Astrocyte (in vitro differentiated cells and primary cell): ENCODE data around the gene C16orf95. TPM values are rescaled to one million over a fixed set of nuclear protein-coding genes. Genes with fewer than 3 reads are reported as not detected.

ENCODE experiments used
- DNase-seq: peaks from one replicate; pipeline ENCODE4 v3.0.0-alpha.2; 2010; ENCODE audit warnings: low read depth
- FAIRE-seq: peaks from 2 replicates; lab custom pipeline; 2011; peaks lifted over from hg19 to GRCh38; lab: Jason Lieb, UNC
- H2AFZ ChIP-seq: 2 replicates; pipeline ENCODE4 v1.6.0; 2012; ENCODE audit warnings: low read depth, low read length, inconsistent platforms
- H3K27ac ChIP-seq: 2 replicates; pipeline ENCODE4 v1.5.1; 2011; ENCODE audit warnings: low read depth, low read length, inconsistent platforms
- H3K27me3 ChIP-seq: 2 replicates; pipeline ENCODE4 v1.6.0; 2011; ENCODE audit warnings: low read length, inconsistent platforms; ENCODE audit not compliant: insufficient read depth
- H3K36me3 ChIP-seq: 2 replicates; pipeline ENCODE4 v1.5.1; 2011; ENCODE audit warnings: low read length, inconsistent platforms; ENCODE audit not compliant: insufficient read depth
- H3K4me1 ChIP-seq: 2 replicates; pipeline ENCODE4 v1.5.1; 2011; ENCODE audit warnings: low read length, inconsistent platforms; ENCODE audit not compliant: insufficient read depth
- H3K4me2 ChIP-seq: 2 replicates; pipeline ENCODE4 v1.6.0; 2012; ENCODE audit warnings: low read length, inconsistent platforms
- H3K4me3 ChIP-seq: 2 replicates; pipeline ENCODE4 v1.5.1; 2011; ENCODE audit warnings: low read depth, mild to moderate bottlenecking, low read length, inconsistent platforms; ENCODE audit not compliant: insufficient read depth
- H3K79me2 ChIP-seq: 2 replicates; pipeline ENCODE4 v1.6.0; 2012; ENCODE audit warnings: mild to moderate bottlenecking, low read length, inconsistent platforms; ENCODE audit not compliant: insufficient read depth
- H3K9ac ChIP-seq: 2 replicates; pipeline ENCODE4 v1.6.0; 2012; ENCODE audit warnings: mild to moderate bottlenecking, low read length, inconsistent platforms
- H3K9me3 ChIP-seq: 2 replicates; pipeline ENCODE4 v1.5.1; 2012; ENCODE audit warnings: low read depth, mild to moderate bottlenecking, low read length, inconsistent platforms; ENCODE audit not compliant: insufficient read depth
- H4K20me1 ChIP-seq: 2 replicates; pipeline ENCODE4 v1.6.0; 2012; ENCODE audit warnings: low read length, inconsistent platforms; ENCODE audit not compliant: insufficient read depth
- H3K27ac Mint-ChIP-seq: one replicate; pipeline ENCODE4 v1.8.0; 2021; ENCODE audit warnings: mild to moderate bottlenecking, mixed read lengths; ENCODE audit not compliant: unreplicated experiment
- H3K27me3 Mint-ChIP-seq: one replicate; pipeline ENCODE4 v1.8.0; 2021; ENCODE audit warnings: low read depth, mixed read lengths; ENCODE audit not compliant: unreplicated experiment
- H3K36me3 Mint-ChIP-seq: one replicate; pipeline ENCODE4 v1.8.0; 2021; ENCODE audit warnings: low read depth, mixed read lengths; ENCODE audit not compliant: unreplicated experiment
- H3K4me1 Mint-ChIP-seq: one replicate; pipeline ENCODE4 v1.8.0; 2021; ENCODE audit warnings: low read depth, mixed read lengths; ENCODE audit not compliant: unreplicated experiment
- H3K4me3 Mint-ChIP-seq: one replicate; pipeline ENCODE4 v1.8.0; 2021; ENCODE audit warnings: mild to moderate bottlenecking, moderate library complexity, mixed read lengths; ENCODE audit not compliant: unreplicated experiment
- H3K9me3 Mint-ChIP-seq: one replicate; pipeline ENCODE4 v1.8.0; 2021; ENCODE audit warnings: mild to moderate bottlenecking, mixed read lengths; ENCODE audit not compliant: unreplicated experiment
- EZH2 ChIP-seq: IDR thresholded peaks from 2 replicates; pipeline ENCODE4 v1.6.1; 2012; ENCODE audit warnings: mild to moderate bottlenecking, low read length, inconsistent platforms; ENCODE audit not compliant: insufficient read depth
- total RNA-seq: library from RNA; stranded (reverse); gene quantifications from 2 replicates; pipeline ENCODE4 v1.2.1, GENCODE V29; 2021
- TF ChIP-seq, protein P1 (sequence below): IDR thresholded peaks from 2 replicates; pipeline ENCODE4 v1.5.1; 2011; ENCODE audit warnings: low read depth, mild to moderate bottlenecking, inconsistent platforms, low read length, moderate library complexity; ENCODE audit not compliant: insufficient read depth

Gene C16orf95
- total RNA-seq, 1 donor from 2014 or later: 3.3 TPM

DNA sequence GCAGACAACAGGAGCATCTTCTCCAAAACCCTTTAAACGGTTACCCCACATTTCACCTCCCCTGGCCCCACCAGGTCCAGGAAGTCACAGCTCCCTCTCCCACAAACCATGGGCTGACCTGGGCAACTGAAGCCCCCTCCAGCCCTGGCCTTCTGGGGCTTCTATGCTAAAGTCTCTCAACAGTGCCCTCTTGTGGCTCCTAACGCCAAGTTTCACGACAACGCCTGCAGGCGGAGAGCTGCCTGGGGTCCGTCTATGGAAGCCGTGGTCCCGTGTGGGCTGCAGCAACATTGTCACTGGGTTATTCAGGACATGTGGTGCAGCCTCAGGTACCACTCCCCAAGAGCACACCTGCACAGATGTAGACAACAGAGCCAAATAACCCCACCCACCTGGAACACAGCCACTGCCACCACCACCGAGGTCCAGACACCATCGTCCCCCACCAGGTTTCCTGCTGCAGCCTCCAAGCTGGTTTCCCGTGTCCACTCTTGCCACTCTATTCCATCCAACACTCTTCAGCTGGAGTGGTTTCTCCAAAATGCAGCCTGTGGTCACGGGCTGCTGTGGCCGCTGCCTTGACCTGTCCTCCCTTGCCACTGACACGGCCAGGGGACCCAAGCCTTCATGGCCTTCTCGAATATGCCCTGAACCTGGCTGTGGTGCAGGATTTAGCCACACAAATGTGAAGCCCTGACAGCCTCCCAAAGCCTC is 19.1 kb downstream of the C16orf95 start:
- H3K4me2 ChIP-seq: no peak overlapping the region
- no peaks in the 10 kb centered on the region for H3K36me3 ChIP-seq
- H3K36me3 Mint-ChIP-seq: peaks cover 13% of the 10 kb centered on the region
- DNase-seq: no peak
- H3K9me3 ChIP-seq: no peaks in the 10 kb centered on the region
- no peak overlapping the region for H3K27ac Mint-ChIP-seq
- H3K4me1 Mint-ChIP-seq: no peaks in the 10 kb centered on the region
- no peaks in the 10 kb centered on the region for H3K4me1 ChIP-seq
- no peak for FAIRE-seq
- H3K27me3 ChIP-seq: no peaks in the 10 kb centered on the region
- peaks cover 6% of the 10 kb centered on the region for H3K27me3 Mint-ChIP-seq
- H3K4me3 ChIP-seq: no peak overlapping the region
- H3K4me3 Mint-ChIP-seq: peak overlapping the region; percentile 40
- no peak overlapping the region for H2AFZ ChIP-seq
- H3K27ac ChIP-seq: no peak overlapping the region
- no peak overlapping the region for H3K9ac ChIP-seq
- no peak for TF ChIP-seq EZH2
- TF ChIP-seq, protein P1, sequence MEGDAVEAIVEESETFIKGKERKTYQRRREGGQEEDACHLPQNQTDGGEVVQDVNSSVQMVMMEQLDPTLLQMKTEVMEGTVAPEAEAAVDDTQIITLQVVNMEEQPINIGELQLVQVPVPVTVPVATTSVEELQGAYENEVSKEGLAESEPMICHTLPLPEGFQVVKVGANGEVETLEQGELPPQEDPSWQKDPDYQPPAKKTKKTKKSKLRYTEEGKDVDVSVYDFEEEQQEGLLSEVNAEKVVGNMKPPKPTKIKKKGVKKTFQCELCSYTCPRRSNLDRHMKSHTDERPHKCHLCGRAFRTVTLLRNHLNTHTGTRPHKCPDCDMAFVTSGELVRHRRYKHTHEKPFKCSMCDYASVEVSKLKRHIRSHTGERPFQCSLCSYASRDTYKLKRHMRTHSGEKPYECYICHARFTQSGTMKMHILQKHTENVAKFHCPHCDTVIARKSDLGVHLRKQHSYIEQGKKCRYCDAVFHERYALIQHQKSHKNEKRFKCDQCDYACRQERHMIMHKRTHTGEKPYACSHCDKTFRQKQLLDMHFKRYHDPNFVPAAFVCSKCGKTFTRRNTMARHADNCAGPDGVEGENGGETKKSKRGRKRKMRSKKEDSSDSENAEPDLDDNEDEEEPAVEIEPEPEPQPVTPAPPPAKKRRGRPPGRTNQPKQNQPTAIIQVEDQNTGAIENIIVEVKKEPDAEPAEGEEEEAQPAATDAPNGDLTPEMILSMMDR: peak; percentile 56
- no peaks in the 10 kb centered on the region for H4K20me1 ChIP-seq
- peaks cover 7% of the 10 kb centered on the region for H3K9me3 Mint-ChIP-seq
- H3K79me2 ChIP-seq: no peaks in the 10 kb centered on the region

DNA sequence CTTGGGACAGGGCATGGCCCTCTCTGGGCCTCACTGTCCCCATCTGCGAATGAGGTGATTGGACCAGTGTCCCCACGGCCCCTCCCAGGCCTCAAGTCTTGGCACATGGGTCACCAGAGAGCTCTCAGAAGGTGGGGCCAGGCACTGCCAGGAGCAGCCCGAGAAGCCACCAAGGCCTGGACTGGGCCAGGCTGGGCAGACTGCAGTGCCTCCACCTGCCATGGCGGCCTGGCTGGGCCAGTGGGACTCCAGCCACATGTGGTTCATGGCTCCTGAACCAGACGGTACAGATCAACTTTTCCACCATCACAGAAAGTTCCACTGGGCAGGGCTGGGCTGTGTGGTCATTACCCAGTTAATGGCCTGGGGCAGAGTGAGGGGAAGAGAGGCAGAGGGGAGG is 19.8 kb downstream of the C16orf95 start:
- Histone ChIP-seq H3K4me3 (no peak overlapping the region), H3K4me1 (no peaks in the 10 kb centered on the region), H3K27ac (no peak overlapping the region), H3K36me3 (no peaks in the 10 kb centered on the region), H2AFZ (no peak overlapping the region), H3K27me3 (no peaks in the 10 kb centered on the region), H3K9me3 (no peaks in the 10 kb centered on the region), H3K9ac (no peak overlapping the region), H3K4me2 (no peak overlapping the region), H4K20me1 (no peaks in the 10 kb centered on the region), H3K79me2 (no peaks in the 10 kb centered on the region)
- FAIRE-seq: no peak
- no peak overlapping the region for H3K4me3 Mint-ChIP-seq
- DNase-seq: no peak
- H3K27me3 Mint-ChIP-seq: peaks cover 6% of the 10 kb centered on the region
- peaks cover 10% of the 10 kb centered on the region for H3K9me3 Mint-ChIP-seq
- H3K4me1 Mint-ChIP-seq: no peaks in the 10 kb centered on the region
- TF ChIP-seq, protein P1: no peak
- no peak for TF ChIP-seq EZH2
- H3K36me3 Mint-ChIP-seq: peaks cover 14% of the 10 kb centered on the region
- no peak overlapping the region for H3K27ac Mint-ChIP-seq
